Keratinocyte (primary cell): ENCODE results near the gene CTPS2. TPM values are rescaled to one million over a fixed set of nuclear protein-coding genes. Genes with fewer than 3 reads are reported as not detected.

ENCODE experiments used
- DNase-seq: peaks from one replicate; pipeline ENCODE4 v3.0.0-alpha.2; 2011; ENCODE audit warnings: low read depth, missing footprints, low spot score
- FAIRE-seq: peaks from 2 replicates; lab custom pipeline; 2011; peaks lifted over from hg19 to GRCh38; lab: Jason Lieb, UNC
- H2AFZ ChIP-seq: 2 replicates; pipeline ENCODE4 v1.6.0; 2012; ENCODE audit warnings: low read length, control low read depth, inconsistent platforms; ENCODE audit not compliant: control insufficient read depth
- H3K27ac ChIP-seq: 2 replicates; pipeline ENCODE4 v1.5.1; 2011; ENCODE audit warnings: low read length; ENCODE audit not compliant: control insufficient read depth, insufficient read depth
- H3K27me3 ChIP-seq: 3 replicates; pipeline ENCODE4 v1.6.0; 2011; ENCODE audit warnings: low read length; ENCODE audit not compliant: control insufficient read depth, insufficient read depth; ENCODE audit errors: extremely low read depth
- H3K36me3 ChIP-seq, 2 experiments: 2 replicates in 1 of 2; 3 replicates in 1 of 2; pipeline ENCODE4 v1.5.1; 2011; ENCODE audit warnings: low read length in 2 of 2, mild to moderate bottlenecking in 1 of 2; ENCODE audit not compliant: control insufficient read depth in 2 of 2, insufficient read depth in 2 of 2; ENCODE audit errors: extremely low read depth in 1 of 2
- H3K4me1 ChIP-seq: 3 replicates; pipeline ENCODE4 v1.5.1; 2011; ENCODE audit warnings: low read length; ENCODE audit not compliant: control insufficient read depth, insufficient read depth; ENCODE audit errors: extremely low read depth
- H3K4me2 ChIP-seq: 3 replicates; pipeline ENCODE4 v1.6.0; 2011; ENCODE audit warnings: low read depth, low read length; ENCODE audit not compliant: control insufficient read depth, insufficient read depth; ENCODE audit errors: extremely low read depth
- H3K4me3 ChIP-seq, 3 experiments: fragments of 200-600 bp in 1 of 3; sonication (generic) in 1 of 3; 2 replicates in 2 of 3; 3 replicates in 1 of 3; pipeline ENCODE4 v1.5.1; 2011 to 2016; ENCODE audit warnings: low read length in 3 of 3, mild to moderate bottlenecking in 3 of 3, control low read depth in 2 of 3, inconsistent platforms in 1 of 3, low read depth in 1 of 3, mixed read lengths in 1 of 3, mixed run types in 1 of 3, moderate library complexity in 1 of 3; ENCODE audit not compliant: control insufficient read depth in 2 of 3, insufficient read depth in 2 of 3; ENCODE audit errors: extremely low read depth in 1 of 3
- H3K79me2 ChIP-seq: 2 replicates; pipeline ENCODE4 v1.6.0; 2012; ENCODE audit warnings: low read length; ENCODE audit not compliant: control insufficient read depth, insufficient read depth
- H3K9ac ChIP-seq: 3 replicates; pipeline ENCODE4 v1.6.0; 2011; ENCODE audit warnings: low read length; ENCODE audit not compliant: control insufficient read depth, insufficient read depth; ENCODE audit errors: extremely low read depth
- H3K9me1 ChIP-seq: 3 replicates; pipeline ENCODE4 v1.6.0; 2011; ENCODE audit warnings: low read length; ENCODE audit not compliant: control insufficient read depth, insufficient read depth; ENCODE audit errors: extremely low read depth
- H3K9me3 ChIP-seq: 2 replicates; pipeline ENCODE4 v1.5.1; 2012; ENCODE audit warnings: low read depth, low read length; ENCODE audit not compliant: control insufficient read depth
- H4K20me1 ChIP-seq: 3 replicates; pipeline ENCODE4 v1.6.0; 2011; ENCODE audit warnings: low read length; ENCODE audit not compliant: control insufficient read depth, insufficient read depth; ENCODE audit errors: extremely low read depth
- EZH2 ChIP-seq: IDR thresholded peaks from one replicate; pipeline ENCODE4 v1.6.1; 2012; ENCODE audit warnings: inconsistent platforms, mild to moderate bottlenecking, low read length, moderate library complexity
- dilution Hi-C: fragments of 300-500 bp; cut with MboI; formaldehyde crosslinking; loops from one replicate; pipeline ENCODE4 v1.7.0; 2020; ENCODE audit warnings: low sequenced_read_pairs; ENCODE audit not compliant: extremely low pct_ligation_motif_present
- polyA plus RNA-seq, 5 experiments: library from polyadenylated mRNA; depleted of rRNA in 3 of 5; stranded (reverse) in 3 of 5; stranded (forward) in 1 of 5; unstranded in 1 of 5; fragments of >200 nt; gene quantifications; 1 replicate in 1 of 5; 2 replicates in 3 of 5; 3 replicates in 1 of 5; pipeline versions ENCODE4 v1.2.1 to v1.2.3, GENCODE V29; 2011 to 2012; ENCODE audit warnings: missing spikeins in 2 of 5, low read depth in 1 of 5, low replicate concordance in 1 of 5
- TF ChIP-seq, protein P1 (sequence below), 3 experiments: IDR thresholded peaks in 1 of 3; conservative IDR thresholded peaks in 1 of 3; optimal IDR thresholded peaks in 1 of 3; 2 replicates in 2 of 3; 3 replicates in 1 of 3; pipeline versions ENCODE3 to v1.5.1; 2011; ENCODE audit warnings: low read length in 3 of 3, mild to moderate bottlenecking in 3 of 3, moderate library complexity in 2 of 3, control low read depth in 1 of 3, inconsistent platforms in 1 of 3; ENCODE audit not compliant: insufficient read depth in 2 of 3; ENCODE audit errors: extremely low read depth in 1 of 3

The CTPS2 gene
- polyA plus RNA-seq, 1 donor (not counting 4 experiments of a cell fraction or from before 2014, with no cell fraction given), result 12.3 TPM

GRCh38 chrX:16640823-16641222, 71.6 kb downstream of the CTPS2 start:
- Histone ChIP-seq H4K20me1 (no peaks in the 10 kb centered on the region), H3K9me1 (no peaks in the 10 kb centered on the region), H3K79me2 (no peaks in the 10 kb centered on the region), H3K27ac (no peak overlapping the region), H3K9me3 (no peaks in the 10 kb centered on the region), H3K4me3 (no peak overlapping the region), H2AFZ (no peak overlapping the region), H3K4me1 (peaks cover 12% of the 10 kb centered on the region), H3K27me3 (no peaks in the 10 kb centered on the region), H3K9ac (no peak overlapping the region), H3K36me3 (peaks cover 2 to 3% of the 10 kb centered on the region in 2 experiments), H3K4me2 (no peak overlapping the region)
- TF ChIP-seq EZH2, result no peak
- TF ChIP-seq, protein P1, sequence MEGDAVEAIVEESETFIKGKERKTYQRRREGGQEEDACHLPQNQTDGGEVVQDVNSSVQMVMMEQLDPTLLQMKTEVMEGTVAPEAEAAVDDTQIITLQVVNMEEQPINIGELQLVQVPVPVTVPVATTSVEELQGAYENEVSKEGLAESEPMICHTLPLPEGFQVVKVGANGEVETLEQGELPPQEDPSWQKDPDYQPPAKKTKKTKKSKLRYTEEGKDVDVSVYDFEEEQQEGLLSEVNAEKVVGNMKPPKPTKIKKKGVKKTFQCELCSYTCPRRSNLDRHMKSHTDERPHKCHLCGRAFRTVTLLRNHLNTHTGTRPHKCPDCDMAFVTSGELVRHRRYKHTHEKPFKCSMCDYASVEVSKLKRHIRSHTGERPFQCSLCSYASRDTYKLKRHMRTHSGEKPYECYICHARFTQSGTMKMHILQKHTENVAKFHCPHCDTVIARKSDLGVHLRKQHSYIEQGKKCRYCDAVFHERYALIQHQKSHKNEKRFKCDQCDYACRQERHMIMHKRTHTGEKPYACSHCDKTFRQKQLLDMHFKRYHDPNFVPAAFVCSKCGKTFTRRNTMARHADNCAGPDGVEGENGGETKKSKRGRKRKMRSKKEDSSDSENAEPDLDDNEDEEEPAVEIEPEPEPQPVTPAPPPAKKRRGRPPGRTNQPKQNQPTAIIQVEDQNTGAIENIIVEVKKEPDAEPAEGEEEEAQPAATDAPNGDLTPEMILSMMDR (optimal IDR thresholded peaks at IDR 0.05 in 1 of 3, IDR thresholded peaks at IDR 0.05 in 1 of 3, conservative IDR thresholded peaks at IDR 0.05 in 1 of 3; ENCODE audit: extremely low read depth in 1 of 3, insufficient read depth in 2 of 3, low read length in 3 of 3), result no peak
- dilution Hi-C loops, result no loop called here
- FAIRE-seq (no peak), DNase-seq (no peak)

DNA sequence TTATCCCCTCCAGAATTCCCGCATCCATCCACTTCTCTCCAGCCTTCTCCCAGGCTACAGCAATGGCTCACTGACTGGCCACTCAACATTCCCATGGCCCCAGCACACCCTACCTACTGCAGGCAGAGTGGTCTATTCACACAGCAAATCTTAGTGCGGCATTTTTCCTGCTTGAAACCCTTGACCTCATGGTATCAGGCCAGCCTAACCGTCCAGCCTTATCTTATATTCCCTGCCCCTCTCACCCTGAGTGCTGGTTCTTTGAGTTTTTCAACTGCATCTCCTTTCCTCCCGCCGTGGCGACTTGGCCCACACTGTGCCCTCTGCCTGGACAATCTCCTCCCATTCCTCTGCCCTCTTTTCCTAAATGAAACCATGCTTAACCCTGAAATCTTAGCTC, 72.5 kb downstream of the CTPS2 start:
- Histone ChIP-seq H3K27ac (no peak overlapping the region), H3K36me3 (peaks cover 2 to 3% of the 10 kb centered on the region in 2 experiments), H4K20me1 (no peaks in the 10 kb centered on the region), H3K4me3 (no peak overlapping the region), H3K4me2 (no peak overlapping the region), H3K9me1 (no peaks in the 10 kb centered on the region), H3K27me3 (no peaks in the 10 kb centered on the region), H3K4me1 (peaks cover 12% of the 10 kb centered on the region), H2AFZ (no peak overlapping the region), H3K9me3 (no peaks in the 10 kb centered on the region), H3K79me2 (no peaks in the 10 kb centered on the region), H3K9ac (no peak overlapping the region)
- no peak for FAIRE-seq
- TF ChIP-seq, protein P1 (optimal IDR thresholded peaks at IDR 0.05 in 1 of 3, IDR thresholded peaks at IDR 0.05 in 1 of 3, conservative IDR thresholded peaks at IDR 0.05 in 1 of 3; ENCODE audit: extremely low read depth in 1 of 3, insufficient read depth in 2 of 3, low read length in 3 of 3), result no peak
- TF ChIP-seq EZH2, result no peak
- dilution Hi-C loops, result no loop called here
- no peak for DNase-seq
